GM06990 (cell line): ENCODE results near the gene LRRC53.

Experiments
- DNase-seq: peaks from one replicate; pipeline ENCODE4 v3.0.0-alpha.2; 2011; ENCODE audit not compliant: insufficient read length; ENCODE audit errors: extremely low read depth
- H3K27me3 ChIP-seq: replicated peaks from 2 replicates; pipeline ENCODE4 v1.6.0; 2011; ENCODE audit warnings: low read length; ENCODE audit not compliant: control insufficient read depth, insufficient read depth
- H3K36me3 ChIP-seq: 2 replicates; pipeline ENCODE4 v1.5.1; 2011; ENCODE audit warnings: low read length; ENCODE audit not compliant: control insufficient read depth, insufficient read depth
- H3K4me3 ChIP-seq: replicated peaks from 2 replicates; pipeline ENCODE4 v1.5.1; 2011; ENCODE audit warnings: low read depth, mild to moderate bottlenecking, control low read depth, low read length
- CTCF ChIP-seq: IDR thresholded peaks from 2 replicates; pipeline ENCODE4 v1.5.1; 2011; ENCODE audit warnings: low read length, control low read depth, mild to moderate bottlenecking, inconsistent platforms; ENCODE audit not compliant: insufficient read depth, poor library complexity, severe bottlenecking

Gene LRRC53

GRCh38 chr1:74465193-74465681 is 47.2 kb downstream of the LRRC53 start:
- no peak overlapping the region for H3K4me3 ChIP-seq
- no peaks in the 10 kb centered on the region for H3K27me3 ChIP-seq
- no peak for DNase-seq
- H3K36me3 ChIP-seq: no peaks in the 10 kb centered on the region
- no peak for TF ChIP-seq CTCF

- no peak for DNase-seq
- no peak for TF ChIP-seq CTCF
- no peak overlapping the region for H3K4me3 ChIP-seq
Measured at GRCh38 chr1:74464037-74464436, 48.4 kb downstream of the LRRC53 start.

GRCh38 chr1:74463333-74463988 is 49.0 kb downstream of the LRRC53 start:
- TF ChIP-seq CTCF: no peak
- no peaks in the 10 kb centered on the region for H3K27me3 ChIP-seq
- DNase-seq: peak; percentile 9
- no peaks in the 10 kb centered on the region for H3K36me3 ChIP-seq
- H3K4me3 ChIP-seq: no peak overlapping the region

More at GRCh38 chr1:74464037-74464436, 48.4 kb downstream of the LRRC53 start:
- no peaks in the 10 kb centered on the region for H3K27me3 ChIP-seq
- H3K36me3 ChIP-seq: no peaks in the 10 kb centered on the region

- H3K27me3 ChIP-seq: no peaks in the 10 kb centered on the region
- no peak overlapping the region for H3K4me3 ChIP-seq
- H3K36me3 ChIP-seq: no peaks in the 10 kb centered on the region
- no peak for TF ChIP-seq CTCF
- no peak for DNase-seq
Measured at GRCh38 chr1:74457253-74457652, 55.2 kb downstream of the LRRC53 start.

DNA sequence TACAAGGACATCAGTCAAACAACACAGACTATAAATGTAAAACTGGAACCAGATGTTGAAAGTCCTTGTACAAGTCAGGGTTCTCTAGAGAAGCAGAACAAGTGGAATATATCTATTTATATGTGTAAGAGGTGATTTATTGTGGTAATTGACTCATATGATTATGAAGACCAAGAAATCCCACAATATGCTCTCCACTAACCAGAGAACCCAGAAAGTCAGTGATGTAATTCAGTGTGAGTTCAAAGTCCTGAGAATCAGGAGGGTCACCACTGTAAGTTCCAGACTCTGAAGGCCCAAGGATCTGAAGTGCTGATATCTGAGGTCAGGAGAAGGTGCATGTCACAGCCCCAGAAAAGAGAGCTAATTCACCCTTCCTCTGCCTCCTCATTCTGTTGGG is 57.0 kb downstream of the LRRC53 start:
- no peaks in the 10 kb centered on the region for H3K36me3 ChIP-seq
- no peak overlapping the region for H3K4me3 ChIP-seq
- no peak for TF ChIP-seq CTCF
- DNase-seq: no peak
- no peaks in the 10 kb centered on the region for H3K27me3 ChIP-seq
